ENCODE measurements around the gene HDAC10.

HDAC10 gene

DNA sequence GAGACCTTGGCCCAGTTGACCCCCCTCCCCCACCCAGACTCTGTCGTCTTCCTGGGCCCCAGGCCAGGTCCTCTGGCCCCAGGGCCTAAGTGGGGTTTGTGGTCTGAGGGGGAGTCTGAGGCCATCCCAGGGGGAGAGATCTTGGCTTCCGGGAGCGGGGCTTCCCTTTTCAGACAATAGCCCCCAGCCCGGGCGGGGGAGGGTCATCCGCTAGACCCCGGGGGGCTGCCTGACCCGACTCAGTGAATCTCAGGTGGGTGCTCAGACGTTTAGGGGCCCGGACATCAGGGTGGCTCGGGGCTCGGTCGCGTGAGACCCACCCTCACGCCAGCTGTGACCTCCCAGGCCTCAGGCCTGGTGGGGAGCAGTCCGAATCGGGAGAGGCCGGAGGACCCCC, 18.5 kb upstream of the HDAC10 start:
- Histone ChIP-seq H3K4me3 (ENCODE audit: insufficient read depth, low read depth, low read length) (peak overlapping the region; percentile 31), H3K27me3 (ENCODE audit: control insufficient read depth, insufficient read depth, low read length, poor library complexity, severe bottlenecking) (peaks cover 60% of the 10 kb centered on the region), H3K36me3 (ENCODE audit: control insufficient read depth, insufficient read depth, low read length) (no peaks in the 10 kb centered on the region), H3K27ac (ENCODE audit: insufficient read depth, low read depth, low read length, poor library complexity, severe bottlenecking) (no peak overlapping the region), H3K4me1 (ENCODE audit: control insufficient read depth, insufficient read depth, low read length) (peaks cover 35% of the 10 kb centered on the region), H3K9me3 (ENCODE audit: control insufficient read depth, low read length) (no peaks in the 10 kb centered on the region)
- WGBS, 2 experiments, result 20 to 22% methylated on average over 18 of the region's 18 CpGs

DNA sequence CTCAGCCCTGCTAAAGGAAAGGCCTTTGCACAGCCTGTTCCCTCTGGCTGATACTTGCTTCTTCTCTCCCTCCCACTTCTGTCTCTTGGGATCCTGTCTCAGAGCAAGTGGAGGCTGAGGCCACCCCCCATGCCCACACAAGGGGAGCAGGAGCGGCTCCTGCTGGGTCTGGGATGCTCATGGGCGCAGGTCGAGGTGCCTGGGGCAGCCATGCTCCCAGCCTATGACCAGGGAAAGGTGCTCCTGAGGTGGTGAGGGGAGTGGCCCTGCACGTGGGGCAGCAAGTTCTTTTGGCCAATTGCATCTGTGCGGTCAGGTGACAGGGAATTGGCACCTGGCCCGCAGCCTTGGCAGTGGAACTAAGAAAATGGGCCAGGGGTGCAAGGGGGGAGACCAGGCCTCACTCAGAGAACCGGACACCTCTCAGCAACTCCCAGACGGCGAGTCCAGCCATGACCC, 17.6 kb upstream of the HDAC10 start:
- Histone ChIP-seq H3K4me1 (ENCODE audit: control insufficient read depth, insufficient read depth, low read length) (peaks cover 31% of the 10 kb centered on the region), H3K27ac (ENCODE audit: insufficient read depth, low read depth, low read length, poor library complexity, severe bottlenecking) (no peak overlapping the region), H3K4me3 (ENCODE audit: insufficient read depth, low read depth, low read length) (no peak overlapping the region), H3K27me3 (ENCODE audit: control insufficient read depth, insufficient read depth, low read length, poor library complexity, severe bottlenecking) (peaks cover 60% of the 10 kb centered on the region), H3K9me3 (ENCODE audit: control insufficient read depth, low read length) (no peaks in the 10 kb centered on the region), H3K36me3 (ENCODE audit: control insufficient read depth, insufficient read depth, low read length) (no peaks in the 10 kb centered on the region)
- WGBS, 2 experiments, result 82 to 85% methylated on average over 9 of the region's 9 CpGs

DNA sequence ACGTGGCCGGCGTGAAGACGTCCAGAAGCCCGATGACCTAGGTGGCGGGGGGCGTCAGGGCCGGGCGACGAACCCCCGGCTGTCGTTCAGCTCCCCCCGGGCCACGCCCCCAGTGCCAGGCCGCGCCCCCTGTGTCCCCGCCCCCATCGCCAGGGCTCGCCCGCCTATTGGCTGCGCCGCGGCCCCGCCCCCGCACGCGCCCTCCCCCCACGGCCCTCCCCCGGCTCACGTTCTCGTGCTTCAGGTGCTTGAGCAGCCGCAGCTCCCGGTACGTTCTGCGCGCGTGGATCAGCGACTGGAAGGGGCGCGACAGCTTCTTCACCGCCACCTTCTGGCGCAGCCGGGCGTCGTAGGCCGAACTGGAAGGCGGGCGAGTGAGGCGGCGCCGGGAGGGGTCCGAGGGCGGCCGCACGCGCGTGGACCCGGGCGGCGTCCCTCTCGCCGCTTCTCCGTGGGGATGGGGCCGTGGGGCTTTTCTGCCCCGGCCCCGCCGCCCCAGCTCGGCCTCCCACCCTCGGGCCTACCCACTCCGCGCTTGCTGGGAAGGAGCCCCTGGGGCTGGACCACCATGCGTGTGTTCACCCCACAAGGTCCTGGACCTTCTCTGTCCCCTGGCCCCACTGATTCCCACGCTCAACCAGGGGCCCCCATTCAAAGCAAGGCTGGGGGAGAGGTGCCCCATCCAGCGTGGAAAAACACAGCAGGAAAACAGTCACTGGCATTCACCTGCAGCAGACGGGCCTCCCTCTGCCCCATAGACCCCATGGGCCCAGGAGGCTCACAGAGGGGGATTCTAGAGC, 16.7 kb upstream of the HDAC10 start:
- peaks cover 32% of the 10 kb centered on the region for H3K4me1 ChIP-seq (ENCODE audit: control insufficient read depth, insufficient read depth, low read length)
- peaks cover 60% of the 10 kb centered on the region for H3K27me3 ChIP-seq (ENCODE audit: control insufficient read depth, insufficient read depth, low read length, poor library complexity, severe bottlenecking)
- H3K9me3 ChIP-seq (ENCODE audit: control insufficient read depth, low read length), result no peaks in the 10 kb centered on the region
- H3K36me3 ChIP-seq (ENCODE audit: control insufficient read depth, insufficient read depth, low read length), result no peaks in the 10 kb centered on the region
- 45 to 51% methylated on average over 75 of the region's 75 CpGs for WGBS, 2 experiments
- H3K27ac ChIP-seq (ENCODE audit: insufficient read depth, low read depth, low read length, poor library complexity, severe bottlenecking), result no peak overlapping the region
- H3K4me3 ChIP-seq (ENCODE audit: insufficient read depth, low read depth, low read length), result no peak overlapping the region

DNA sequence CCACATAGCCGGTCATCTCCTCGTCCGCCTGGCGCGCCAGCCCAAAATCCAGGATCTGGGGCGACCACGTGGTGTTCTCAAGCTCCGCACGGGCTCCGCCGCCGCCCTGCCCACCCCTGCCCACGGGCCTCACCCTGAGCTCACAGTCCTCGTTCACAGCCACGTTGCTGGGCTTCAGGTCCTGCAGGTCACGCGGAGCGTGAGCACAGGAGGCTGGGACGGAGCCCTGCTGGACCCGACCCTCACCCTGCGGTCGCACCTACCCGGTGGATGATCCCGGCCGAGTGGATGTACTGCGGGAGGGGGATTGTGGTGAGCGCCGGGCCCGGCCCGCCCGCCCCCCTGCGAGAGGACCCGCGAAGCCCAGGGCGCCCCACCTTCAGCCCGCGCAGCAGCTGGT, 15.9 kb upstream of the HDAC10 start:
- Histone ChIP-seq H3K4me1 (ENCODE audit: control insufficient read depth, insufficient read depth, low read length) (peaks cover 32% of the 10 kb centered on the region), H3K27ac (ENCODE audit: insufficient read depth, low read depth, low read length, poor library complexity, severe bottlenecking) (no peak overlapping the region), H3K27me3 (ENCODE audit: control insufficient read depth, insufficient read depth, low read length, poor library complexity, severe bottlenecking) (peaks cover 65% of the 10 kb centered on the region), H3K36me3 (ENCODE audit: control insufficient read depth, insufficient read depth, low read length) (no peaks in the 10 kb centered on the region), H3K9me3 (ENCODE audit: control insufficient read depth, low read length) (no peaks in the 10 kb centered on the region), H3K4me3 (ENCODE audit: insufficient read depth, low read depth, low read length) (no peak overlapping the region)
- WGBS, 2 experiments, result 86% methylated on average over 37 of the region's 37 CpGs

DNA sequence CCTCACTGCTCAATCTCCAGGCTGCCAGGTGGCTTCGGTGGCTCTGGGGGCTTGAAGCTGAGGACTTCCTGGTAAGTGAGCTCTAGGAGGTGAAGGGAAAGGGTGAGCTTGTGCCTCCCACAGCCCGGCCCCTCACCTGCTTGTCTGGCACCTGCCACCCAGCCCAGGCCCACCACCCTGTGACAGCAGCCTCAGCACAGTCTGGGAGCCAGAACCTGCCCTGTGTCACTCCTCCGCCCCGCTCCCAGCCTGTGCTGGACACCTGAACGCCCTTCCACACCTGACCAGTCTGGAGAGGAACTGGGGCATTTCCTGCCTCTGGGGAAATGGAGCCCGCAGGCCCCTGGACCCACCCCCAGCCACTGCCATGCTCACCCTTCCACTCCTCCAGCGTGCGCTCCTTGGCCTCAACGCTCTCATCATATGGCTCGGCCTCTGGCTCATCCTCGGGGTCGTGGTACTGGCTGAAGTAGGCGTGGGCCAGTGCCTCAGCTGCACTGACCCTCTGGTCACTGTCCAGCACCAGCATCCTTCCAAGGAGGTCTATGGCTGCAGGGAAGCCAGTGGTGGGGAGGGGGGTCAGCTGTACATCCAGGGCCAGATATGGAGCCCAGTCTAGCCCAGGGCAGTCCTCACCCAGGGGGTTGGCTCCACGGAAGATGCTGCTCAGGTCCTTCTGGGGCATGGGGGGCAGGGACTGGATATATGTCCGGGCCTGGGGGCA, 14.0 kb upstream of the HDAC10 start:
- no peaks in the 10 kb centered on the region for H3K9me3 ChIP-seq (ENCODE audit: control insufficient read depth, low read length)
- WGBS, 2 experiments, result 85 to 88% methylated on average over 15 of the region's 15 CpGs

DNA sequence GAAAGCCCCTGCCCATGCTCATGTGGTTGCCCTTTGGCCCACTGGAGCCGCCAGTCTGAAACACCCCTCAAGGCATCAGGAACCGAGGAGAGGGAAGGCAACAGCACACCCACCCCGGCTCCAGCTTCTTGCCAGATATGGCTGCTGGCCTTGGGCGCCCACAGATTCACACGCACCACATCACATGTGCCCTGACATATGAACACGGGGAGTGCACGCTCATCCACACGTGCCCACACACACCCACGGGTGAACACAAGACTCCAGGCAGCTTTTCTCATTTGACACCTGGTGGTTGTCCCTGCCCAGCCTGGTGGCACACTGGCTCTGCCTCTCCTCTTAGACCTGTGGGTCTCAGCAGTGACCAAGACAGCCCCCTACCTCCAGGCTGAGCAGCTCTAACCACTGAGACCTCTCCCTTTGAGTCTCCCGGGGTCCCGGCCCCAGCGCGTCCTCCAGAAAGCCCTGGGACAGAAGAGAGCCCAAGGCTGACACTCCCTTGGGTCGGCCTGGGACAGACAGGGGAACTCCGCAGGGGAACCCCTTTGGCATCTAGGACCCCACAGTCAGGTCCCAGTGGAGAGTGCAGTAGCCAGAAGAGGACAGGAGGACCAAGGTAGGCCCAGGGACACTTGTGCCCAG, 13.2 kb upstream of the HDAC10 start:
- WGBS, 2 experiments, result 89 to 94% methylated on average over 15 of the region's 15 CpGs
- peaks cover 58% of the 10 kb centered on the region for H3K27me3 ChIP-seq (ENCODE audit: control insufficient read depth, insufficient read depth, low read length, poor library complexity, severe bottlenecking)
- H3K4me3 ChIP-seq (ENCODE audit: insufficient read depth, low read depth, low read length), result no peak overlapping the region
- H3K36me3 ChIP-seq (ENCODE audit: control insufficient read depth, insufficient read depth, low read length), result no peaks in the 10 kb centered on the region
- H3K9me3 ChIP-seq (ENCODE audit: control insufficient read depth, low read length), result no peaks in the 10 kb centered on the region
- H3K27ac ChIP-seq (ENCODE audit: insufficient read depth, low read depth, low read length, poor library complexity, severe bottlenecking), result no peak overlapping the region
- H3K4me1 ChIP-seq (ENCODE audit: control insufficient read depth, insufficient read depth, low read length), result peaks cover 19% of the 10 kb centered on the region

More for the DNA sequence above, 14.0 kb upstream of the HDAC10 start:
- H3K36me3 ChIP-seq (ENCODE audit: control insufficient read depth, insufficient read depth, low read length), result no peaks in the 10 kb centered on the region
- peaks cover 64% of the 10 kb centered on the region for H3K27me3 ChIP-seq (ENCODE audit: control insufficient read depth, insufficient read depth, low read length, poor library complexity, severe bottlenecking)
- H3K4me3 ChIP-seq (ENCODE audit: insufficient read depth, low read depth, low read length), result no peak overlapping the region
- no peak overlapping the region for H3K27ac ChIP-seq (ENCODE audit: insufficient read depth, low read depth, low read length, poor library complexity, severe bottlenecking)
- H3K4me1 ChIP-seq (ENCODE audit: control insufficient read depth, insufficient read depth, low read length), result peaks cover 27% of the 10 kb centered on the region

- Histone ChIP-seq H3K36me3 (ENCODE audit: control insufficient read depth, insufficient read depth, low read length) (no peaks in the 10 kb centered on the region), H3K9me3 (ENCODE audit: control insufficient read depth, low read length) (no peaks in the 10 kb centered on the region), H3K27ac (ENCODE audit: insufficient read depth, low read depth, low read length, poor library complexity, severe bottlenecking) (no peak overlapping the region), H3K4me1 (ENCODE audit: control insufficient read depth, insufficient read depth, low read length) (peaks cover 19% of the 10 kb centered on the region), H3K4me3 (ENCODE audit: insufficient read depth, low read depth, low read length) (no peak overlapping the region), H3K27me3 (ENCODE audit: control insufficient read depth, insufficient read depth, low read length, poor library complexity, severe bottlenecking) (peaks cover 46% of the 10 kb centered on the region)
- 80 to 81% methylated on average over 9 of the region's 9 CpGs for WGBS, 2 experiments
Measured at GRCh38 chr22:50262973-50263617, 12.0 kb upstream of the HDAC10 start.

DNA sequence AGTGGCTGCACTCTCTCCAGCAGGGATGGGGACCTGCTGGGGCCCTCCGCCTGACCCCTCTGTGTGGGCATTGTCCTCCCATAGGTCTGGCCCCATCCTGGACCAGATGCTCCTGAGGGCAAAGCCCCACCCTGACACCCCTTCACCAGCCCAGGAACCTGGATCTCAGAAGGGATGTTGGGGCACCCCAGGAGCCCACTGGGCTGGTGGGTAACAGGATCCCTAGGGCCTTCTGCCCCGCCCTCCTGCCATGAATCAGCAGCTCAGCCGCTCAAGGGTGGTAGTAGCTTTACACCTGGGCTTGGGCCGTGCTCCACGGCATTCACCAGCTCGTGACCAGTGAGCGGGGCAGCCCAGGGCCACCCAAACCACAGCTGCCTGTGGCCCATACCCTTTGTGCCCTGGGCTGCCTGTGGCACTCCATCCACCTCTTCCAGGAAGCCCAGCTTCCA, 11.4 kb upstream of the HDAC10 start:
- H3K9me3 ChIP-seq (ENCODE audit: control insufficient read depth, low read length), result no peaks in the 10 kb centered on the region
- 76 to 79% methylated on average over 7 of the region's 7 CpGs for WGBS, 2 experiments
- peaks cover 19% of the 10 kb centered on the region for H3K4me1 ChIP-seq (ENCODE audit: control insufficient read depth, insufficient read depth, low read length)
- no peak overlapping the region for H3K27ac ChIP-seq (ENCODE audit: insufficient read depth, low read depth, low read length, poor library complexity, severe bottlenecking)
- no peak overlapping the region for H3K4me3 ChIP-seq (ENCODE audit: insufficient read depth, low read depth, low read length)
- no peaks in the 10 kb centered on the region for H3K36me3 ChIP-seq (ENCODE audit: control insufficient read depth, insufficient read depth, low read length)
- H3K27me3 ChIP-seq (ENCODE audit: control insufficient read depth, insufficient read depth, low read length, poor library complexity, severe bottlenecking), result peaks cover 40% of the 10 kb centered on the region

- Histone ChIP-seq H3K4me3 (ENCODE audit: insufficient read depth, low read depth, low read length) (peak within 1 kb of the TSS; percentile 53), H3K27me3 (ENCODE audit: control insufficient read depth, insufficient read depth, low read length, poor library complexity, severe bottlenecking) (peaks cover 34% of the 10 kb centered on the region), H3K36me3 (ENCODE audit: control insufficient read depth, insufficient read depth, low read length) (no peaks in the 10 kb centered on the region), H3K4me1 (ENCODE audit: control insufficient read depth, insufficient read depth, low read length) (peaks cover 19% of the 10 kb centered on the region), H3K9me3 (ENCODE audit: control insufficient read depth, low read length) (no peaks in the 10 kb centered on the region), H3K27ac (ENCODE audit: insufficient read depth, low read depth, low read length, poor library complexity, severe bottlenecking) (no peak within 1 kb of the TSS)
- WGBS, 2 experiments, result 6% methylated on average over 61 of the region's 61 CpGs
Measured at GRCh38 chr22:50261615-50262459, 10.8 kb upstream of the HDAC10 start, which contains the start of gene MAPK12. TSS of gene MAPK12 (minus strand) at chr22:50261683. CDS start at chr22:50261509, 174 bp downstream.
